Left ventricle myocardium inferior (tissue), 1 donor: ENCODE measurements around the gene TBC1D32. TPM values are rescaled to one million over a fixed set of nuclear protein-coding genes. Genes with fewer than 3 reads are reported as not detected.
"Not testable (repeated sequence)": the region's sequence is repeated elsewhere in the genome, so short reads cannot be mapped to it uniquely, and the experiment has no call there.

Source experiments
- DNase-seq: peaks from one replicate; pipeline ENCODE4 v3.0.0-alpha.2; 2020
- H3K27ac ChIP-seq: fragments of 200-600 bp; replicated peaks from 2 replicates; pipeline ENCODE4 v1.8.0; 2021
- H3K27me3 ChIP-seq: fragments of 200-600 bp; 2 replicates; pipeline ENCODE4 v1.8.0; 2021; ENCODE audit warnings: low read depth
- H3K36me3 ChIP-seq: fragments of 200-600 bp; 2 replicates; pipeline ENCODE4 v1.8.0; 2021
- H3K4me1 ChIP-seq: fragments of 200-600 bp; 2 replicates; pipeline ENCODE4 v1.8.0; 2021
- H3K4me3 ChIP-seq: fragments of 200-600 bp; 2 replicates; pipeline ENCODE4 v1.8.0; 2021; ENCODE audit warnings: mild to moderate bottlenecking, moderate library complexity
- H3K9me3 ChIP-seq: fragments of 200-600 bp; replicated peaks from 2 replicates; pipeline ENCODE4 v1.8.0; 2021
- intact Hi-C: fragments of 100-400 bp; cut with micrococcal nuclease; formaldehyde crosslinking; loops from one replicate; pipeline ENCODE4 v1.11.0; 2022
- total RNA-seq: library from RNA; stranded (reverse); fragmentation: NEBNext Ultra II Directional; extraction: Animal tissue kit (Norgen Biotek cat#: 25700); gene quantifications from one replicate; pipeline ENCODE4 v1.2.1, GENCODE V29; 2021
- TF ChIP-seq, protein P1 (sequence below): fragments of 200-600 bp; IDR thresholded peaks from 2 replicates; pipeline ENCODE4 v1.8.0; 2021; ENCODE audit warnings: antibody characterized with exemption, mild to moderate bottlenecking, borderline replicate concordance
- donor health status: DM: no; HTN: yes; CAD: no; lungs with severe emphysema.

The TBC1D32 gene
- total RNA-seq, 1 donor from 2014 or later: 3.5 TPM

DNA sequence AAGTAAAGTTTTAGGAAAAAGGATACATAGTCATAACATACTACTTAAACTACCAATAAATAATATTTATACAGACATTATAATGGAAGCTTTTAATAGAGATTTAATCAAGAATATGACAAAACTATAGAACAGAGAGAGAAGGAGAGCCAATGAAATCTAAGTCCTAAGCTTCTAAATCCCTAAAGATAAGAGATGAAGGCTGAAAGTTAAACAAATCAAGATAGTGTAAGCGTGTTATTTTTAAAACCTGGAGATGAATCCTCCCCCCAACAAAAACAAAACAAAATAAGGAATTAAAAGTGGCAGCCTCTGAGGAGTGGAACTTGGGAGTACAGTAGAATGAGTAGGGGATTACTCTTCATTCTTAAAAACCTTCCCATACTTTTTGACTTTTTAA, 145.9 kb downstream of the TBC1D32 start:
- DNase-seq: no peak
- Histone ChIP-seq H3K36me3 (no peaks in the 10 kb centered on the region), H3K27ac (no peak overlapping the region), H3K4me3 (no peak overlapping the region), H3K4me1 (no peaks in the 10 kb centered on the region), H3K9me3 (no peaks in the 10 kb centered on the region), H3K27me3 (no peaks in the 10 kb centered on the region)
- intact Hi-C loops: no loop called here
- TF ChIP-seq, protein P1, sequence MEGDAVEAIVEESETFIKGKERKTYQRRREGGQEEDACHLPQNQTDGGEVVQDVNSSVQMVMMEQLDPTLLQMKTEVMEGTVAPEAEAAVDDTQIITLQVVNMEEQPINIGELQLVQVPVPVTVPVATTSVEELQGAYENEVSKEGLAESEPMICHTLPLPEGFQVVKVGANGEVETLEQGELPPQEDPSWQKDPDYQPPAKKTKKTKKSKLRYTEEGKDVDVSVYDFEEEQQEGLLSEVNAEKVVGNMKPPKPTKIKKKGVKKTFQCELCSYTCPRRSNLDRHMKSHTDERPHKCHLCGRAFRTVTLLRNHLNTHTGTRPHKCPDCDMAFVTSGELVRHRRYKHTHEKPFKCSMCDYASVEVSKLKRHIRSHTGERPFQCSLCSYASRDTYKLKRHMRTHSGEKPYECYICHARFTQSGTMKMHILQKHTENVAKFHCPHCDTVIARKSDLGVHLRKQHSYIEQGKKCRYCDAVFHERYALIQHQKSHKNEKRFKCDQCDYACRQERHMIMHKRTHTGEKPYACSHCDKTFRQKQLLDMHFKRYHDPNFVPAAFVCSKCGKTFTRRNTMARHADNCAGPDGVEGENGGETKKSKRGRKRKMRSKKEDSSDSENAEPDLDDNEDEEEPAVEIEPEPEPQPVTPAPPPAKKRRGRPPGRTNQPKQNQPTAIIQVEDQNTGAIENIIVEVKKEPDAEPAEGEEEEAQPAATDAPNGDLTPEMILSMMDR: no peak

DNA sequence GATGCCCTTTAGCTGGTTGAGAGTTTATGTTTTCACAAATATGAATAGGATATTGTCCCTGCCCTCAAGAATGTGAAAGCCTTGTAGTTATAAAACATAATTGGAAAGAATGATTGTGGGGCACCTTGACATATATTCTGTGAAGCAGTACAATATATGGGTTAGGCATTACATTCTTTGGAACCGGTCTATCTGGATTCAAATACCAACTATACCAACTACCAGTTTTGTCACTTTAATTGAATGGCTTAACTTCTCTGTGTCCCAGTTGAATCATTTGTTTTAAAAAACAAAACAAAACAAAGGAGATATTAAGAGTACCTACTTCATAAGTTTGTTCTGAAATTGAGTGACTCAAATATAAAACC, 146.5 kb downstream of the TBC1D32 start:
- no peak for DNase-seq
- Histone ChIP-seq H3K36me3 (no peaks in the 10 kb centered on the region), H3K9me3 (no peaks in the 10 kb centered on the region), H3K27ac (no peak overlapping the region), H3K27me3 (no peaks in the 10 kb centered on the region), H3K4me3 (no peak overlapping the region), H3K4me1 (no peaks in the 10 kb centered on the region)
- intact Hi-C loops: no loop called here
- TF ChIP-seq, protein P1: no peak

DNA sequence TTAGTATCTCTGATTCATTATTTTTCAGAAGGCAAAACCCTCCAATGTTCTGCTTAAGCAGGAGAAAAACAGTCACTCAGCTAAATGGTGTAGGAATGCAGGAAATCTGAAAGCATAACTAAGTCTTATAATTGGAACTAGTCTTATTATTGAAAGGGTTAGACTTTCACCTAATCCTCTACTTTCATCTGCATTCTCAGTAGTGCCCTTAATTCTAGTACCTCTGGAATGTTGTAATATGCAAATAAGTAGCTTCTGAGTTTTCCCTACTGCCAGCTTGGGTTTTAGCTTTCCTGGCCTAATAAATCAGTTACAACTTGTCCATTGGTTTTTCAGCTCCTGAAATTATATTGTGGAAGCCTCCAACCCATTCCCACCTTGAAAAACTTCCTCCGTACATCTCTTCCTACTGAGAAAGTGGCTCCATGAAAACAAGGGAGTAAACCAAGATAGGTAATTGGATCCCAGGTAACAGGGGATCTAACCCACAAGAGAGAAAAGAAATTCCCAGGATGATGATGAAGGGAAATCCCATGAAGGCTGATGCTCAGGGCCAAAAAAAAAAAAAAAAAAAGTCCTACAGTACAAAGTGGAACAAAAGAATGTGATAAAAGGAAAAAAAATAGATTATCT, 147.0 kb downstream of the TBC1D32 start:
- no peak overlapping the region for H3K4me3 ChIP-seq
- intact Hi-C loops: no loop called here
- TF ChIP-seq, protein P1: no peak

GRCh38 chr6:121183742-121184141, 150.5 kb downstream of the TBC1D32 start:
- Histone ChIP-seq H3K4me3 (no peak overlapping the region), H3K27ac (no peak overlapping the region), H3K36me3 (peaks cover 10% of the 10 kb centered on the region), H3K9me3 (peaks cover 8% of the 10 kb centered on the region), H3K4me1 (no peaks in the 10 kb centered on the region), H3K27me3 (no peaks in the 10 kb centered on the region)
- TF ChIP-seq, protein P1: no peak
- intact Hi-C loops: no loop called here
- no peak for DNase-seq

More for the DNA sequence above, 147.0 kb downstream of the TBC1D32 start:
- H3K27me3 ChIP-seq: no peaks in the 10 kb centered on the region
- H3K27ac ChIP-seq: no peak overlapping the region
- H3K36me3 ChIP-seq: no peaks in the 10 kb centered on the region
- H3K4me1 ChIP-seq: no peaks in the 10 kb centered on the region
- H3K9me3 ChIP-seq: no peaks in the 10 kb centered on the region
- DNase-seq: no peak

DNA sequence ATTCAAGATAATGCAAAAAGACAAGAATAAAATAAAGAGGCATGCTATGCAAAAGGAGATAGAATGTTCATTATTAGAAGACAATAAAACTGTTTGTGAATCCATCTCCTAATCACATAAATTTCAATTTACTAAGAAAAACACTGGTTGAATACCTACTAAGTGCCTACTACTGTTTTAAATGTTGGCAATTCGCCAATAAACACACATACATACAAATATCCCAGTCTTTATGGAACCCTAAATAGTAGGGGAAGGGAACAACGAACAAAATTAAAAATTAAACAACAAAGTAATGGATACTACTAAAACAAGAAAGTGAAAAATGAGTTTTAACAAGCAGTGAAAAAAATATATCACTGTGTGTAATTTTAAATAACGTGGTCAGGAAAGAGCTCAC, 158.5 kb downstream of the TBC1D32 start:
- no peak overlapping the region for H3K27ac ChIP-seq
- H3K9me3 ChIP-seq: no peaks in the 10 kb centered on the region
- TF ChIP-seq, protein P1: no peak
- intact Hi-C loops: no loop called here
- no peak overlapping the region for H3K4me3 ChIP-seq
- peaks cover 11% of the 10 kb centered on the region for H3K36me3 ChIP-seq
- no peak for DNase-seq
- no peaks in the 10 kb centered on the region for H3K4me1 ChIP-seq
- H3K27me3 ChIP-seq: no peaks in the 10 kb centered on the region

- H3K9me3 ChIP-seq, H3K36me3 ChIP-seq, intact Hi-C loops, DNase-seq, H3K4me3 ChIP-seq, H3K27me3 ChIP-seq, H3K4me1 ChIP-seq, H3K27ac ChIP-seq: not testable (repeated sequence)
Measured at GRCh38 chr6:121172451-121172850, 161.8 kb downstream of the TBC1D32 start.
